ENCODE measurements around the gene CLEC4F. TPM values are rescaled to one million over a fixed set of nuclear protein-coding genes. Genes with fewer than 3 reads are reported as not detected.

The CLEC4F gene
- total and polyA plus RNA-seq, 12 donors: 0.06 to 2.4 (median 0.30) TPM; not detected in 2

- no peak for DNase-seq
- TF ChIP-seq CTCF (IDR thresholded peaks at IDR 0.05): no peak
These were observed 53.9 kb downstream of the CLEC4F start for GRCh38 chr2:70766357-70767078.

DNA sequence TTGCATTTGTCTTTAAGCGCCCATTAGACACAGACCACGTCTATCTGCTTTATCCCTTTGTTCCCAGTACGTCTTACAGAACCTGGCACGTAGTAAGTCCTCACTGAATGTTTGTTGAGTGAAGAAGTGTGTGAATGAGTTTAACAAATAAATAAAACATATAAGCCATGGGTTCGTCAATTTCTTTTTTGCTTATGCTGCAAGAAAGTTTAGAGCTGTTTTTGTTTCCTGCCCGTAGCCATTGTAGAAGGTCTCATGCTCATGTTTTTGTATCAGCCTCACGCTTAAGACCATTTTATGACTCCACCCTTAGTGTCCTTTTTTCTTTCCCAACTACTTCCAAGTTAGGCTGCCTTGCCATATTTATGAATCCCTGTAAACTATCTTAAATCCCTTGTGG is 54.9 kb downstream of the CLEC4F start:
- DNase-seq (no peak), ATAC-seq (no peak)
- no peak for TF ChIP-seq CTCF (IDR thresholded peaks at IDR 0.05)
- Histone ChIP-seq H3K36me3 (no peaks in the 10 kb centered on the region), H3K27me3 (peaks cover 0 to 74% (median 41%) of the 10 kb centered on the region in 7 donors), H3K4me1 (peaks cover 0 to 17% (median 14%) of the 10 kb centered on the region in 9 donors), H3K4me3 (no peak overlapping the region), H3K27ac (no peak overlapping the region), H3K9me3 (no peaks in the 10 kb centered on the region)
- intact Hi-C loops (cut with DNase I): no loop called here
- WGBS, 2 donors: 86 to 90% methylated on average over 7 of the region's 7 CpGs

More at GRCh38 chr2:70766357-70767078, 53.9 kb downstream of the CLEC4F start:
- WGBS, 2 donors: 29 to 33% methylated on average over 7 of the region's 7 CpGs
- intact Hi-C loops (cut with DNase I): no loop called here
- Histone ChIP-seq H3K36me3 (no peaks in the 10 kb centered on the region), H3K27me3 (peaks cover 0 to 74% (median 41%) of the 10 kb centered on the region in 7 donors), H3K27ac (no peak overlapping the region), H3K4me1 (peaks cover 0 to 17% (median 14%) of the 10 kb centered on the region in 9 donors), H3K9me3 (no peaks in the 10 kb centered on the region), H3K4me3 (peak overlapping the region in 8 of 10 donors; percentile 48 to 64 (median 58))
- ATAC-seq: no peak

DNA sequence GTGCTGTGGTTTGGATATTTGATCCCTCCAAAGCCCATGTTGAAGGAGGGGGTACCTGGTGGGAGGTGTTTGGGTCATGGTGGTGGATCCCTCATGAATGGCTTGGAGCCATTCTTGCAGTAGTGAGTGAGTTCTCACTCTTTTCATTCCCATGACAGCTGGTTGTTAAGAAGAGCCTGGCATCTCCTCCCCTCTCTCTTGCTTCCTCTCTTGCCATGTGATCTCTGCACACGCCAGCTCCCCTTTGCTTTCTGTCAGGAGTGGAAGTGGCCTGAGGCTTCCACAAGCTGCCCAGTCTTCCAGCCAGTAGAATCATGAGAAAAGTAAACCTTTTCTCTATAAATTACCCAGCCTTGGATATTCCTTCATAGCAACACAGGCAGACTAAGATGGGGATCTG is 61.0 kb downstream of the CLEC4F start:
- WGBS, 2 donors: 83 to 88% methylated on average over 1 of the region's 1 CpG
- Histone ChIP-seq H3K36me3 (no peaks in the 10 kb centered on the region), H3K9me3 (no peaks in the 10 kb centered on the region), H3K27ac (no peak overlapping the region), H3K27me3 (peaks cover 0 to 33% (median 22%) of the 10 kb centered on the region in 7 donors), H3K4me3 (no peak overlapping the region), H3K4me1 (no peaks in the 10 kb centered on the region)
- no peak for DNase-seq
- intact Hi-C loops (cut with DNase I): no loop called here
- no peak for TF ChIP-seq CTCF (IDR thresholded peaks at IDR 0.05)
- no peak for ATAC-seq

Other genes starting within 250 kb of the CLEC4F start
- gene ADD2, start 52.4 kb downstream of the CLEC4F start, total RNA-seq: 1 to 10 TPM in 9 of 10 donors, under 1 TPM in 1; 0.92 to 5.7 (median 2.8) TPM
- gene ADD2, start 52.4 kb downstream of the CLEC4F start, polyA plus RNA-seq: 1 to 10 TPM in 1 of 2 donors, under 1 TPM in 1; 0.16 to 1.2 TPM
- gene FIGLA, start 30.0 kb downstream of the CLEC4F start, total RNA-seq: under 1 TPM in 1 of 10 donors, not detected in 9; 0.36 TPM
- under 1 TPM in 1 of 2 donors, not detected in 1; 0.51 TPM for gene FIGLA, start 30.0 kb downstream of the CLEC4F start, polyA plus RNA-seq
- 1 to 10 TPM in 1 of 10 donors, under 1 TPM in 4, not detected in 5; 0.25 to 1.1 (median 0.38) TPM for gene CD207, start 15.2 kb upstream of the CLEC4F start, total RNA-seq
- under 1 TPM; 0.03 to 0.80 TPM for gene CD207, start 15.2 kb upstream of the CLEC4F start, polyA plus RNA-seq
- 1 to 10 TPM in 1 of 10 donors, under 1 TPM in 7, not detected in 2; 0.23 to 1.2 (median 0.40) TPM for gene VAX2, start 80.0 kb upstream of the CLEC4F start, total RNA-seq
- 1 to 10 TPM in 1 of 2 donors, under 1 TPM in 1; 0.26 to 3.7 TPM for gene VAX2, start 80.0 kb upstream of the CLEC4F start, polyA plus RNA-seq
- 1 to 10 TPM in 3 of 10 donors, under 1 TPM in 3, not detected in 4; 0.30 to 2.0 (median 0.88) TPM for gene ATP6V1B1, start 115.3 kb upstream of the CLEC4F start, total RNA-seq
- 1 to 10 TPM in 1 of 2 donors, under 1 TPM in 1; 0.28 to 6.4 TPM for gene ATP6V1B1, start 115.3 kb upstream of the CLEC4F start, polyA plus RNA-seq
- gene ANKRD53, start 158.0 kb upstream of the CLEC4F start, total RNA-seq: 1 to 10 TPM in 1 of 10 donors, under 1 TPM in 8, not detected in 1; 0.14 to 1.3 (median 0.74) TPM
- gene ANKRD53, start 158.0 kb upstream of the CLEC4F start, polyA plus RNA-seq: 1 to 10 TPM in 1 of 2 donors, under 1 TPM in 1; 0.97 to 1.1 TPM
- gene TEX261, start 174.3 kb upstream of the CLEC4F start, total RNA-seq: 10 to 100 TPM; 35.9 to 67.0 (median 45.1) TPM
- 10 to 100 TPM; 17.5 to 34.4 TPM for gene TEX261, start 174.3 kb upstream of the CLEC4F start, polyA plus RNA-seq
- 10 to 100 TPM; 40.4 to 93.4 (median 44.5) TPM for gene NAGK, start 248.0 kb upstream of the CLEC4F start, total RNA-seq
- 10 to 100 TPM; 76.8 to 99.8 TPM for gene NAGK, start 248.0 kb upstream of the CLEC4F start, polyA plus RNA-seq